Cortex of kidney (tissue), 1 donor: ENCODE results near the gene PAK1.

Experiments used
- DNase-seq: peaks from one replicate; lab custom pipeline; 2025; lab: John Stamatoyannopoulos, UW

PAK1 gene

GRCh38 chr11:77435972-77436371 is 37.9 kb downstream of the PAK1 start:
- no peak for DNase-seq

GRCh38 chr11:77431813-77432212 is 42.1 kb downstream of the PAK1 start:
- no peak for DNase-seq

- DNase-seq = no peak
Measured at GRCh38 chr11:77428598-77428997, 45.3 kb downstream of the PAK1 start.

GRCh38 chr11:77425346-77425745 is 48.5 kb downstream of the PAK1 start:
- no peak for DNase-seq

- DNase-seq = no peak
Measured at GRCh38 chr11:77424644-77425043, 49.2 kb downstream of the PAK1 start.

GRCh38 chr11:77423624-77424023 is 50.3 kb downstream of the PAK1 start:
- DNase-seq = no peak

GRCh38 chr11:77422687-77423086 is 51.2 kb downstream of the PAK1 start:
- no peak for DNase-seq

GRCh38 chr11:77421041-77421723 is 52.7 kb downstream of the PAK1 start:
- DNase-seq = no peak

- DNase-seq = no peak
Measured at GRCh38 chr11:77418971-77419597, 54.8 kb downstream of the PAK1 start.

- no peak for DNase-seq
Measured at GRCh38 chr11:77418155-77418970, 55.5 kb downstream of the PAK1 start.

- no peak for DNase-seq
Measured at GRCh38 chr11:77416357-77416756, 57.5 kb downstream of the PAK1 start.

- no peak for DNase-seq
Measured at GRCh38 chr11:77413850-77414460, 59.9 kb downstream of the PAK1 start.

- DNase-seq = no peak
Measured at GRCh38 chr11:77412814-77413213, 61.1 kb downstream of the PAK1 start.

- DNase-seq = peak; percentile 35
Measured at GRCh38 chr11:77411717-77412441, 62.0 kb downstream of the PAK1 start.

- no peak for DNase-seq
Measured at GRCh38 chr11:77411137-77411707, 62.7 kb downstream of the PAK1 start.

GRCh38 chr11:77410076-77410827 is 63.6 kb downstream of the PAK1 start:
- no peak for DNase-seq

- DNase-seq = no peak
Measured at GRCh38 chr11:77409046-77409445, 64.8 kb downstream of the PAK1 start.

- no peak for DNase-seq
Measured at GRCh38 chr11:77407613-77408012, 66.3 kb downstream of the PAK1 start.

GRCh38 chr11:77406396-77406795 is 67.5 kb downstream of the PAK1 start:
- no peak for DNase-seq

- DNase-seq = no peak
Measured at GRCh38 chr11:77403211-77403610, 70.7 kb downstream of the PAK1 start.

GRCh38 chr11:77402218-77402556 is 71.7 kb downstream of the PAK1 start:
- no peak for DNase-seq
